OCI-LY1 (cell line): Measurements from ENCODE around the gene CCDC172.

Experiments
- H2AFZ ChIP-seq: fragments of 200-600 bp; sonication (generic), shearing (Covaris generic); 2 replicates; pipeline ENCODE4 v1.6.0; 2014; ENCODE audit warnings: antibody characterized with exemption, mild to moderate bottlenecking, low read length
- H3F3A ChIP-seq: fragments of 200-600 bp; sonication (generic), shearing (Covaris generic); 2 replicates; pipeline ENCODE4 v1.6.0; 2014; ENCODE audit warnings: mild to moderate bottlenecking, antibody characterized with exemption, low read length, moderate library complexity; ENCODE audit not compliant: insufficient read depth
- H3K27ac ChIP-seq: fragments of 200-600 bp; sonication (generic); 2 replicates; pipeline ENCODE4 v1.5.1; 2014; ENCODE audit warnings: low read length, mixed run types, mild to moderate bottlenecking, low read depth; ENCODE audit not compliant: poor library complexity, severe bottlenecking
- H3K27me3 ChIP-seq: fragments of 200-600 bp; sonication (generic); 2 replicates; pipeline ENCODE4 v1.6.0; 2014; ENCODE audit warnings: antibody characterized with exemption, mild to moderate bottlenecking, low read length, moderate library complexity; ENCODE audit not compliant: insufficient read depth
- H3K36me3 ChIP-seq: fragments of 200-600 bp; sonication (generic); 2 replicates; pipeline ENCODE4 v1.6.1; 2014; ENCODE audit warnings: mild to moderate bottlenecking, antibody characterized with exemption, low read length, moderate library complexity, mixed read lengths; ENCODE audit not compliant: insufficient read depth
- H3K4me1 ChIP-seq: fragments of 200-600 bp; sonication (generic); 2 replicates; pipeline ENCODE4 v1.5.1; 2014; ENCODE audit warnings: mild to moderate bottlenecking, low read length, moderate library complexity; ENCODE audit not compliant: insufficient read depth, severe bottlenecking
- H3K4me2 ChIP-seq: fragments of 200-600 bp; sonication (generic), shearing (Covaris generic); 2 replicates; pipeline ENCODE4 v1.6.1; 2014; ENCODE audit warnings: low read length
- H3K4me3 ChIP-seq: fragments of 200-600 bp; sonication (generic); 2 replicates; pipeline ENCODE4 v1.5.1; 2014; ENCODE audit warnings: low read length, low read depth, mild to moderate bottlenecking, mixed read lengths; ENCODE audit not compliant: poor library complexity, severe bottlenecking
- H3K79me2 ChIP-seq: fragments of 200-600 bp; shearing (Covaris generic); 2 replicates; pipeline ENCODE4 v1.6.1; 2016; ENCODE audit warnings: mixed run types, low read length, mixed read lengths; ENCODE audit not compliant: insufficient read depth
- H3K9ac ChIP-seq: fragments of 200-600 bp; sonication (generic), shearing (Covaris generic); 2 replicates; pipeline ENCODE4 v1.6.1; 2014; ENCODE audit warnings: mild to moderate bottlenecking, low read length, mixed read lengths
- H3K9me2 ChIP-seq: fragments of 200-600 bp; sonication (generic), shearing (Covaris generic); 2 replicates; pipeline ENCODE4 v1.6.1; 2014; ENCODE audit warnings: low read depth, mild to moderate bottlenecking, low read length, mixed read lengths
- H3K9me3 ChIP-seq: fragments of 200-600 bp; shearing (Covaris generic); 2 replicates; pipeline ENCODE4 v1.6.1; 2014; ENCODE audit warnings: low read length, mixed read lengths
- H4K20me1 ChIP-seq: fragments of 200-600 bp; sonication (generic), shearing (Covaris generic); 2 replicates; pipeline ENCODE4 v1.6.0; 2016; ENCODE audit warnings: mild to moderate bottlenecking, low read length; ENCODE audit not compliant: insufficient read depth
- EZH2 ChIP-seq: fragments of 200-600 bp; sonication (generic), shearing (Covaris generic); IDR thresholded peaks from 2 replicates; pipeline ENCODE4 v1.8.0; 2017; ENCODE audit warnings: borderline replicate concordance, mixed run types, mild to moderate bottlenecking, antibody characterized with exemption, low read length, moderate library complexity, mixed read lengths
- TF ChIP-seq, protein P1 (sequence below): fragments of 200-600 bp; sonication (generic), shearing (Covaris generic); IDR thresholded peaks from 2 replicates; pipeline ENCODE4 v1.5.1; 2017; ENCODE audit warnings: mild to moderate bottlenecking, antibody characterized with exemption, low read length, moderate library complexity, mixed read lengths

Gene CCDC172

DNA sequence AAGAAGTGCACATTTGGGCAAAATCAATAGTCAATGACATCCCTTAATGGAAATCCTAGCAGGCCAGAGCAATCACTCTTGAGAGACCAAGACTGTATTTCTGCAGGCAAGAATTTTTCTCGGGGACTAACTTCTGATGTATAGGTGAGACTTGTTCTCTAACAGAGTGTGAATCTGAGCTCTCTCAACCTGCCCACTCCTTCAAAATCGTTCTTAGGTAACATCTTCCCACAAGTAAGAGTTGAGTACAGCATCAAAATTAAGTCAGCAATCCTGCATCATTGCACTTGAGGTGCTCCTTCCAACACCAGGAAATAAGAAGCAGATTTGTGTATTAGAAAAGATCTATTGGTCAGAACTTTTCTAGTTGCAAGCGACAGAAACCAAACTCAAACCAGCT, 25.7 kb upstream of the CCDC172 start:
- Histone ChIP-seq H4K20me1 (no peaks in the 10 kb centered on the region), H2AFZ (no peak overlapping the region), H3K4me1 (no peaks in the 10 kb centered on the region), H3K27me3 (no peaks in the 10 kb centered on the region), H3K79me2 (no peaks in the 10 kb centered on the region), H3K36me3 (no peaks in the 10 kb centered on the region), H3K27ac (no peak overlapping the region), H3K9ac (no peak overlapping the region), H3K9me2 (no peaks in the 10 kb centered on the region), H3K4me2 (no peak overlapping the region), H3F3A (no peaks in the 10 kb centered on the region), H3K4me3 (no peak overlapping the region), H3K9me3 (no peaks in the 10 kb centered on the region)
- TF ChIP-seq, protein P1, sequence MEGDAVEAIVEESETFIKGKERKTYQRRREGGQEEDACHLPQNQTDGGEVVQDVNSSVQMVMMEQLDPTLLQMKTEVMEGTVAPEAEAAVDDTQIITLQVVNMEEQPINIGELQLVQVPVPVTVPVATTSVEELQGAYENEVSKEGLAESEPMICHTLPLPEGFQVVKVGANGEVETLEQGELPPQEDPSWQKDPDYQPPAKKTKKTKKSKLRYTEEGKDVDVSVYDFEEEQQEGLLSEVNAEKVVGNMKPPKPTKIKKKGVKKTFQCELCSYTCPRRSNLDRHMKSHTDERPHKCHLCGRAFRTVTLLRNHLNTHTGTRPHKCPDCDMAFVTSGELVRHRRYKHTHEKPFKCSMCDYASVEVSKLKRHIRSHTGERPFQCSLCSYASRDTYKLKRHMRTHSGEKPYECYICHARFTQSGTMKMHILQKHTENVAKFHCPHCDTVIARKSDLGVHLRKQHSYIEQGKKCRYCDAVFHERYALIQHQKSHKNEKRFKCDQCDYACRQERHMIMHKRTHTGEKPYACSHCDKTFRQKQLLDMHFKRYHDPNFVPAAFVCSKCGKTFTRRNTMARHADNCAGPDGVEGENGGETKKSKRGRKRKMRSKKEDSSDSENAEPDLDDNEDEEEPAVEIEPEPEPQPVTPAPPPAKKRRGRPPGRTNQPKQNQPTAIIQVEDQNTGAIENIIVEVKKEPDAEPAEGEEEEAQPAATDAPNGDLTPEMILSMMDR = no peak
- TF ChIP-seq EZH2 = no peak

DNA sequence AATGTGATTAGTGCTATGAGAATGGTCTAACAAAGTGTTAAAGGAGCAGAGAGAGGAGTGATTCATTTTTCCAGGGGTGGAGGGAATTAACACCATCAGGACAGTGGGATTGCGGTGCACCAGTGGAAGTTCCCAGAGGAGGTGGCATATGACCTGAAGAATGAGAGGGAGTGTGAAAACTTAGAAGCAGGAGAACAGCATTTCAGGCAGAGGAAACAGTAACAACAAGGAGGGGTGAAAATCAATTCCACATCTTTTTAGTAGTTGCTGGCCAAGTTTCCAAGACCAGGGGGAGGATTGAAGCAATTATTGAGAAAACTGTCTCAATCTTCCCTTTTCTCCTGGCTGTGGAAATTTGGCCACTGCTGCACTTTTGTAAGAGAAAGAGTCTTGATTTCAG, 23.7 kb upstream of the CCDC172 start:
- Histone ChIP-seq H3K27me3 (no peaks in the 10 kb centered on the region), H3K36me3 (no peaks in the 10 kb centered on the region), H3K4me2 (no peak overlapping the region), H3K27ac (no peak overlapping the region), H4K20me1 (no peaks in the 10 kb centered on the region), H3K9ac (no peak overlapping the region), H3K9me3 (no peaks in the 10 kb centered on the region), H3K79me2 (no peaks in the 10 kb centered on the region), H3K4me1 (no peaks in the 10 kb centered on the region), H2AFZ (no peak overlapping the region), H3F3A (no peaks in the 10 kb centered on the region), H3K9me2 (no peaks in the 10 kb centered on the region), H3K4me3 (no peak overlapping the region)
- no peak for TF ChIP-seq EZH2

DNA sequence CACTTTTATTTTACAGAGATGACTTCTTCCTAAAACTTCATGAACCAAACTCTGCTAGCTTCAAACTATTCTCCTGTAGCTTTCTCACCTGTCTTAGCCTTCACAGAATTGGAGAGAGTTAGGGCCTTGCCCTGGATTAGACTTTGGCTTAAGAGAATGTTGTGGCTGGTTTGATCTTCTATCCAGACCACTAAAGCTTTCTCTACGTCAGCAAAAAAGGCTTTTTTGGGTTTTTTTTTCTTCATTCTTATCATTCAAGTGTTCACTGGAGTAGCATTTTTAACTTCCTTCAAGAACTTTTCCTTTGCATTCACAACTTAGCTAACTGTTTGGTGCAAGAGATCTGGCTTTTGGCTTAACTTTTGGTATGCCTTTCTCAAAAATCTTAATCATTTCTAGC, 19.3 kb upstream of the CCDC172 start:
- Histone ChIP-seq H3F3A (no peaks in the 10 kb centered on the region), H3K27ac (no peak overlapping the region), H3K27me3 (no peaks in the 10 kb centered on the region), H3K4me1 (no peaks in the 10 kb centered on the region), H4K20me1 (no peaks in the 10 kb centered on the region), H3K79me2 (no peaks in the 10 kb centered on the region), H3K9ac (no peak overlapping the region), H2AFZ (no peak overlapping the region), H3K4me2 (no peak overlapping the region), H3K36me3 (no peaks in the 10 kb centered on the region), H3K9me2 (no peaks in the 10 kb centered on the region), H3K4me3 (no peak overlapping the region), H3K9me3 (no peaks in the 10 kb centered on the region)
- TF ChIP-seq, protein P1 = no peak
- no peak for TF ChIP-seq EZH2

DNA sequence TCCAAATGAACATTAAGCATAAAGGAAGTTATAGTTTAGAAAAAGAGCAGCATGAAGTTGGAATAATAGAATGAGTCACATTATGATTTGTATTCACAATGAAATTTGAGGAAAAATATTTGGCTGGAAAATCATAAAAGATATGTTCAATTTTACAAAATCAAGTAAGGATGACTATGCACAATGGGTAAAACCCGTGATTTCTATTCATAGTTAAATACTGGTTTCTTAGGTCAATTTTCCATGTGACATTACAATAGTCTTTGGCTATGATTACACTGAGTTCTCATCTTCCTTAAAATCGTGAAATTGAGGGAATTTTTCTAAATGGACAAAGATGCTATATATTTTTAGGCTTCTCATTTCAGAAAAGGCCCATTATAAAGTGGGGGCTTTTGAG, 17.4 kb upstream of the CCDC172 start:
- no peak overlapping the region for H3K4me2 ChIP-seq
- H3K4me3 ChIP-seq = no peak overlapping the region
- H3K27me3 ChIP-seq = no peaks in the 10 kb centered on the region
- H2AFZ ChIP-seq = no peak overlapping the region
- TF ChIP-seq EZH2 = no peak
- TF ChIP-seq, protein P1 = no peak
- H3K9me3 ChIP-seq = no peaks in the 10 kb centered on the region
- no peaks in the 10 kb centered on the region for H3F3A ChIP-seq
- H3K36me3 ChIP-seq = no peaks in the 10 kb centered on the region
- no peak overlapping the region for H3K27ac ChIP-seq
- H3K9me2 ChIP-seq = no peaks in the 10 kb centered on the region
- no peaks in the 10 kb centered on the region for H3K4me1 ChIP-seq
- H3K79me2 ChIP-seq = no peaks in the 10 kb centered on the region
- H3K9ac ChIP-seq = no peak overlapping the region
- no peaks in the 10 kb centered on the region for H4K20me1 ChIP-seq
